ENCODE data around the gene PDE9A.

Gene PDE9A

DNA sequence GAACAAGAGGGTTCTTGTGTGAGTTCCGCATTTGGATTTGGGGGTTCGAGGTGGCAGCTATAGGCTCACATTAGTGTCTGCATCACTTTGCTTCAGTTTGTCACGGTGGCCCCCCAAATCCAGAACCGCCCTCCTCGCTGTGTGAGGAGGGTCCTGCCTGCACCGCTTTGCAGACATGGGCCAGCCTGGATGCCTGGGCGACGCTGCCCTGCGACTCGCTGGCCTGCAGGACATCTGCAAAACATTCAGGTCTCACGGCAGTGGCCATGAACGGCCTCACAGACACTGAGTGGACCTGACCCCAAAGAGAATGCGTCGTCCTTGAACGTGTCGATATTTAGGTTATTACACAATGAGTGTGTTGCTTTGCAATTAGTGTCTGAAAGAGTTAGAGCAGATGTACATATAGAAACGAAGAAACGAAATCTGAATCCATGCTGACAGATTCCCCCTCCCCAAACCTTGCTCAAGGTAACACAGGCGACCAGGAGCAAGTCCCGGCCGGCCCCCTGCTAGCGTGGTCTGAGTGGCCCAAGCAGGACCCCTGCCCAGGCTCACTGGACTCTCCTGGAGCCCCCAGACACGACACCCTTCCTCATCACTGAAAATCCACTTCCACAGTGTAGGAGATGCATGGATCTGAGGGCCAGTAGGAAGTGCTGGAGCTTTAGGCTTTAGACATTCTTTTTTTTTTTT is 20.4 kb downstream of the PDE9A start:
- no peak for DNase-seq (ENCODE audit: low read depth)

DNA sequence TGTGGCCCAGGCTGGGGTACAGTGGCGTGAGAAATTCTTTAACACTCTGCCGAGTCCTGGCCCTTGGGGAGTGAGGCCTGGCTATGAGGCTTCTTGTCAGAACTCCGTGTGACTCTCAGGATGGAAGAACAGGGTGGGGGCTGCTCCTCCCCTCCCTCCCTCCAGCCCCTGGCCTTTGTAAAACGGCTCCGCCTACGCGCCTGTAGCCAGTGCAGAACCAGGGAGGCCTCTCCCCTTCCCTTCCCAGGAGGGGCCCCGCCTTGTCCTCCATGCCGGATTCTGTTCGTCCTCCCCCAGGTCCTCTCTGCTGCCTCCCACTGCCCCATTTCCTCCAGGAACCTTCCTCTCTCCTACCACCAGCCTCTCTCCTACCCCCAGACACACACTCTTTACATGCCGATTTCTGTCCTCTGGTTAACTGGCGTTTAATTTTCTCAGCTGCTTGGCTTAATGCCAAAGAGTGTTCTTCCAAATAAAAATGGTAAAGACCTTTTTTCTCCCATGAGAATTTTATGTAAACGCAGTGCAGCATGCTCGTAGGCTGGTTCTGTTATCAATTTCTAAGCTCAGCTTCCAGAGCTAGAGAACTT is 21.0 kb downstream of the PDE9A start:
- DNase-seq (ENCODE audit: low read depth), result peak; percentile 17

- DNase-seq (ENCODE audit: low read depth), result no peak
These were observed 22.0 kb downstream of the PDE9A start for GRCh38 chr21:42675403-42675802.

DNA sequence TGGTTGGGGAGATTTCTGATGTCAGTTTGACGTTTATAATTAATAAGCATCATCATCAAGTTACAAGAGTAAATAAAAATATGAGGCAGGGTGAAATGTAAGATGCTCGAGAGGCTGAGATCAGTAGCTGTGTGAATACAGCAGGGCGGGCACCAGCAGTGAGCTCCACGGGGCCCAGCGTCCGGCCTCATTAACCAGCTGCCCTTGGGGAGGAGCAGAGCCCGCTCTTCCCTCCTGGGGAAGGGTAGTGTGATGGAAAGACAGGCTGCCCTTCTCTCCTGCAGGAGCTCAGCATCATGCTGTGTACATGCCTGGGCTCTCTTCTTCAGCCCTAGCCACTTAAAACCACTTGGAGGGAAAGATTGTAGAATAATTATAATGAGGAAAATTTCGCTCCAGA is 23.4 kb downstream of the PDE9A start:
- DNase-seq (ENCODE audit: low read depth), result no peak

DNA sequence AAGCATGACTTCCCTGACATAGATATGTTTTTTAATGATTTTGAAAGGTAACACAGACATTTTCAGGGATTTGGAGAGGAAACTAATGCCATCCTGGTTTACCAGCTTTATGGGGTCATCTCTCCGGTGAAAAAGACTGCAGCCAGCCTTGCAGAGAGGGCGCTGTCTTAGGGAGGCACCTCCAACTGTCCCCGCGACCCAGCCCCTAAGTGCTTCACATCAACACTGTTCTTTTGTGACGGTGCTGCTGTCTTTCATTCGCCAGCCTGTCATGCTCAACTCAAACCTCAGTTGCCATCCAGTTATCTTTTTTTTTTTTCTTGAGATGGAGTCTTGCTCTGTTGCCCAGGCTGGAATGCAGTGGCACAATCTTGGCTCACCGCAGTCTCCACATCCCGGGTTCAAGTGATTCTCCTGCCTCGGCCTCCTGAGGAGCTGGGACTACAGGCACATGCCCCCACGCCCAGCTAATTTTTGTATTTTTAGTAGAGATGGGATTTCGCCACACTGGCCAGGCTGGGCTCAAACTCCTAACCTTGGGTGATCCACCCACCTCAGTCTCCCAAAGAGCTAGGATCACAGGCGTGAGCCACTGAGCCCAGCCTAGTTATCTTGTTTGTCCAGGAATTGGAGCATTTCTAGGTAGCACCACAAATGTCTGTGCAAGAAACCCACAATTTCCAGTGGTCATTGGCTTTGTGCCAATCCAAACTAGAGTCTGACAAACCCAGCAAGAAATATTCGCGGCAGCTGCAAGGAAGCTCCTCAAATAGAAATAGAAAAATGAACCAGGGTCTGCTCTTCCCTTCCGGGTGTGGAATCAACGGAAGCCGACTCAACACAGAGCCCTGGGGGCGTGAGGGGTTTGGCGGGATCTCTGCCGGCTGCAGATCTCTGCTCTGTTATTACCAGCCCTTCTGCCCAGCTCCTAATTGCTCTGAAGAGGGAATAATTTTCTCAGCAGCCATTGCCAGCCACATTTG is 24.2 kb downstream of the PDE9A start:
- DNase-seq (ENCODE audit: low read depth), result peak; percentile 40

DNA sequence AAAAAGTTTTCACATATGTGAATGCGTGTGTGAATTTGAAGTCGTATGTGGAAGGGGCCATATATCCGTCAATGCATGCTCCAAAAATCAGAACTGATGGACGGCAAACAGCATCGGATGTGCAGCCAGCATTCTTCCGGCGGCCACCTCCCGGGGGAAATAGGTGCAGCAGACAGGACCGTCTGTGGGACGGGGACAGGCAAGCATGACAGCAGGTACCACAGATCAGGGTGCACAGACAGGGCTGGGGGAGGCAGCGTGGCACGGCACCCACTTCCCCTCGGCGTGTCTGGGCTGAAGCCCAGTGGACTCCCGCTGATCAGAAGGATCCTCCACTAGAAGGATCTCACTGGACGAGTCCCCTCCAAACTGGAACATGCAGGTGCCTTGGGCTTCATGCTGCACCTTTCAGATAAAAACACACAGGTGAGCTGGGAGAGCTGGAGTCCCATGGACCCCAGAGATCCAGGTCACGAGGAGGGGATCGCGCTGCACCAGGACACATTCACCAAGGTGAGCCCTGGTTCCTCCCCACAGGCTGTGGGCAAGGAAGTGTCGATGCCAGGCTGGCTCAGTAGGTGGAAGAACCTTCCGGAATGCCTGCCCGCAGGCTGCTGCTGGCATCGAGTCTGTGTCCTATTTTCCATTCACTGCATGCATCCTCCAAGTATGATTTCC is 25.3 kb downstream of the PDE9A start:
- DNase-seq (ENCODE audit: low read depth), result no peak

DNA sequence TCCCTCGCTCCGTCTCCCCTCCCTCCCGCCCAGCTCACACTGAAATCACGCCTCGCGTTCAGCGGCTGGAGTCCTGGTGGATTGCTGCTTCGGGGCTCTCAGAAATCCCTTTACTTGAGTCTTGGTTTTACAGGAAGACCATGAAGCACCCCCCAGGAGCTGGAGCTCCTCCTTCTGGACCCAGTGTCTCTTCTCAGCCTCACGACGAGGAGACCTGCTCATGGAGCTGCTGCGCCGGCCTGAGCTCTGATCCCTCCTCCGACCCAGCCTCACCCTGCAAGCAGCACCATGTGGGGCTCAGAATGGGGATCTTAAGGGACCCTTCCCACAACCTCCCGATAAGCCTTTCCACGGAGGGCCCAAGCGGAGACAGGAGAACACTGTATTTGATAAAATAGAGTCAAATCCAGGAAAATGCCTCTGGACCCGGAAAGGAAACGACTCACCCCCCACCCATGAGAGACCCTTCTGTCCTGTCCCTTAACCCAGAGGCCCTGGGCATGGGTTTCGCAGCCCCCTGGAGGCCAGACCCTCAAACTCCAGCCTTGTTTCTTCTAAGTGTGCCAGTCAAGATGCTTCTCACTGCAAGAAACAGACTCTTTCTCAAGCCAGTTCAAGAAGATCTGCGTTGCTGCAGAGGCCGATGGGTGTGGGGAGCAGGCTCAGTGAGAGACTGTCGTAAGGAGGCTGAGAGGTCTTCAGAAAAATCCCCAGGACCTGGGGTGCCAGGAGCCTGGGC is 26.1 kb downstream of the PDE9A start:
- no peak for DNase-seq (ENCODE audit: low read depth)

DNA sequence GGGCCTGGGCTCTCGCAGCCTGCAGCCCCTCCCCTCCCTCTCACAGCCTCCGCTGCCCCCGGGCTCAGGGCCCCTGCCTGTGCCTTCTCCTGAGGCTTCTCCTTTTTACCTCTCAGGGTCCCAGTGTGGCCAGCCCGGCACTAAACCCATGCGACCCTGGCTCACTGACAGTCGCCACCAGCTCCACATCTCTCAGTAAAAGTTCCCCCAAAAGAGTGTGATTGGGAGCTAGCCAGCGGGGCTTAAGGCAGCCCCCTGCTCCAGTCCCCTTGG is 26.6 kb downstream of the PDE9A start:
- DNase-seq (ENCODE audit: low read depth), result no peak

GRCh38 chr21:42680429-42680828 is 27.0 kb downstream of the PDE9A start:
- no peak for DNase-seq (ENCODE audit: low read depth)

DNA sequence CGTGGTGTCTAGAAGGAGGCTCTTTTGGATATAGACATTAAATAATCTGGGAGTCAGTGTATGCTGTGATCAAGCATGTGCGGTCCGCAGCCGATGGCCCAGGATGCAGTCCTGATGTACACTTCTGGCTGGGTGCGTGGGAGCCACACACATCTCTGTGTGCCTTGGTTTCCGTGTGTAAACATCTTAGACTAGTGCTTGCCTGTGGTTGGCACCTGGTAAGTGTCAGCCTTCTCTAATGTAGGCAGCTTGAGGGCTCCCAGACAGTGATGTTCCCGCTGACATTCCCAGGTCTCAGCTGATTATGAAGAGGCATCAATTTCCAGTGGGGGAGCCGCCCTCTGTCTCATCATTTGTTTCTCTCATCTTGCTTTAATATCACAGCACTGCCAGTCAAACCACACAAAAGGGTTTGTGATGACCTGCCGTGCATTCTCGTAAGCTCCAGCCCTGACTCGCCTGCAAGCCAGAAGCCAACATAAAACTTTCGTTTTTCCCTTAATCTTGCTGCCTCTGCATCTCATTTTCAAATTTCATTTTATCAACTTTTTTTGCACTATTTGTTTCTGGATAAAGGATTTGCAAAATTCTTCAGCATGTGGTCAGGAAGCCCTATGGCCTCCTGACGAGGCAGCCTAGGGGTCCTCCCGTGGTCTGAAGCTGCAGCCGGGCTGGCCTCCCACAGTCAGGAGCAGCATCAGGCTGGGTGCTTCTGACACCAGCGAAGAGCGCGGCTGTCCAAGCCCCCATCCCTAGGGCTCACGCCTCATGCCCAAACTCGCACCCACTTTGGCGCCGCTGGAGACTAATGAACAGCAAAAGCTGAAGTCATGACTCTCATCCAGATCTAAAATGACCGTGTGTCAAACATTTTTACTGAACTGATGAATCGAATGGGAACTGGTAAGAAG is 28.1 kb downstream of the PDE9A start:
- no peak for DNase-seq (ENCODE audit: low read depth)

DNA sequence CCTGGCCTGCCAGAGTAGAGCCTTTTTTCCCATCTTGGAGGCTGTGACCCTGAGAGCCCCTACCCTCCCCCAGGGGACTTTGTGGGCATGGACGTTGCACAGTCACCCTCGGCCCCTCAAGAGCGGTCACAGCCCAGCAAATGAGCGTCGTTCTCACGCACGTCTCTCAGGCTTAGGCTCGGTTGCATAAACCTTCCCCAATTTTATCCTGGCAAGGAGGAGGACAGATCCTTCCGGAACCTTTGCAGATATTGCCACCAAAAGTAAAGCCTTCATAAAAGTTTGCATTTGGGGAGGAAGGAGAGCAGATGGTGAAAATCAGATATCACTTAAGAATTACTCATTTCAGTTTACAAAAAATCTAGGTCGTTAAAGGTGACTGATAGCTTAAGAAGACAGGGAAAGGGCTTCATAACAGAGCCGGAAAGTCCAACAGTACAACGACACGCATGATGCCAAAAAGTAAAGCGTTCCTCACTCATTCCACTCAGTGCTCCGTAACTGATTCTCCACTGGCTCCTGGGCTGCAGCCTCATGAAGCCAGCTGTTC is 29.3 kb downstream of the PDE9A start:
- no peak for DNase-seq (ENCODE audit: low read depth)

- DNase-seq (ENCODE audit: low read depth), result no peak
These were observed 30.1 kb downstream of the PDE9A start for GRCh38 chr21:42683371-42684108.

GRCh38 chr21:42684109-42684916 is 30.9 kb downstream of the PDE9A start:
- no peak for DNase-seq (ENCODE audit: low read depth)

GRCh38 chr21:42685036-42685435 is 31.6 kb downstream of the PDE9A start:
- DNase-seq (ENCODE audit: low read depth), result no peak

DNA sequence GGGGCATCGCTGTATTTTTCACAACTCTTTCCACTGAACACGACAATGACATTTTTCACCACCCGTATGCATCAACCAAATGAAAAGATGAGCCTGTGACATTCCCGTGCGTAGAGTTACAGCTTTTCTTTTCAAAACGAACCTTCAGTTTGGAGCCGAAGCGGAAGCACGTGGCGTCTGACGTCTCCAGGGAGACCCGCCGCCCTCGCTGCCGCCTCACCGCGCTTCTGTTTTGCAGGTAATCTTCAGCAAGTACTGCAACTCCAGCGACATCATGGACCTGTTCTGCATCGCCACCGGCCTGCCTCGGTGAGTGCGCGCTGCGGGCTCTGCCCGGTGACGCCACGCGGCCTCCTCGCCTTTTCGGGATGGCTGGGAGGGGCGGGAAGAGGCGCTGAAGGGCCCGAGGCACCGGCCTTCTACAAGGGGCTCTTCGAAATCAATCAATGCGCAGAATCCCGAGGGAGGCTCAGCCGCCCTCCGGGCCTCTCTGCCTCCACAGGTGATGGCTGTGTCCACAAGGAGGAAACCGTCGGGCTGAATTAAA is 32.6 kb downstream of the PDE9A start:
- no peak for DNase-seq (ENCODE audit: low read depth)

GRCh38 chr21:42687796-42688195 is 34.4 kb downstream of the PDE9A start:
- DNase-seq (ENCODE audit: low read depth), result no peak

DNA sequence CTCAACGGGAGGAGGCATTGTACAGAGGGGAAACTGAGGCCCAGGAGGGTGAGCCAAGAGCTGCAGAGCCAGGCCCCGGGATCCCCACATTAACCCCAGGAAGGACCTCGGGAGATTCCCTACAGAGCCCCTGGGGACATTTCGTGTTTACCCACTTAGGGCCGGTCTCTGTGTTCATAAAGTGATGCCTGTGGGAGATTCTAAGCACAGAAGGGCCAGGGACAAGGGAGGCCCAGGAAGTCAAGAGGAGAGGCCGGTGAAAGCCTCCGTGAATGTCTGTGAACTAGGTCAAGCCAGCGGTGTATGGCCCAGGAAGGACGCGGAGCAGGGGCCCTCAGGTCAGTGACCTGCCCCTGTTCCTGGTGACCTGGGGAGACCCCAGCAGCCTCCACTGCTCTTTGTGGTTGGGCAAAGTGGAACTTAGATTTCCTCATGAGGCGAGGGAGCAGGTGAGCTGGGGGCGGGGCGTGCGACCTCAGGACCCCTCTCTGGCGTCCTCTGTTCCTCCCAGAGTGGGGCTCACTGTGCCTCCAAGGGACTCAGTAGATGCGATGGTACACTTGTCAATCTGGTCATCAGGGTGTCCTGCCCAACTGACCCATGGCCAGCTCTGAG is 34.9 kb downstream of the PDE9A start:
- DNase-seq (ENCODE audit: low read depth), result no peak

GRCh38 chr21:42688841-42689371 is 35.5 kb downstream of the PDE9A start:
- no peak for DNase-seq (ENCODE audit: low read depth)

Data from amniotic epithelial cell (primary cell).